SH-SY5Y (cell line): ENCODE measurements around the gene TFPT.

Experiments used
- GATA2 ChIP-seq: IDR thresholded peaks from 2 replicates; pipeline ENCODE4 v1.6.1; 2011; ENCODE audit warnings: mild to moderate bottlenecking, low read depth, low read length
- GATA3 ChIP-seq: IDR thresholded peaks from 2 replicates; pipeline ENCODE4 v1.6.1; 2011; ENCODE audit warnings: low read depth, mild to moderate bottlenecking, low read length, moderate library complexity

- TF ChIP-seq GATA2 (no peak), GATA3 (no peak)
Measured at GRCh38 chr19:54133312-54133956, 18.0 kb upstream of the TFPT start.
